ENCODE data around the gene FGFR3.

FGFR3 gene

DNA sequence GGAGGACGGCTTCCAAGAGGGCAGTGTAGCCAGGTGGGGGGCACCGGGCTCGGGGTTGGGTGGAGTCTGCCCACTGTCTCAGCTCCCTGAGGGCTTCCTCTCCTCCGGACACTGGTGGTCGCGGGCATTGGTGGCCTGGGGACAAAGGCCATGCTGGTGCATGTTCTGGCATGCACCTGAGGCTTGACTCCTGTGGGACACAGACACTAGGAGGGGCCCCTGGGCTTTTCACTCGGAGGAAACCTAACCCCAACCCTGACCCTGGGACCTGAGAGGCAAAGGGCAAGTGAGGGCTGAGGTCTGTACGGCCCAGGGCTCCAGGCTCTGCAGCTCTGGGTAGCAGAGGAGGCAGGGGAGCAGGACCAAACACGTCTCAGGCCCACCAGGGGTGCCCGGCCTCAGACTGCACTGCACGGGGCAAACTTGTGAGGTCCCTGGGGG lies 22.3 kb upstream of the FGFR3 start:
- DNase-seq, result no peak

DNA sequence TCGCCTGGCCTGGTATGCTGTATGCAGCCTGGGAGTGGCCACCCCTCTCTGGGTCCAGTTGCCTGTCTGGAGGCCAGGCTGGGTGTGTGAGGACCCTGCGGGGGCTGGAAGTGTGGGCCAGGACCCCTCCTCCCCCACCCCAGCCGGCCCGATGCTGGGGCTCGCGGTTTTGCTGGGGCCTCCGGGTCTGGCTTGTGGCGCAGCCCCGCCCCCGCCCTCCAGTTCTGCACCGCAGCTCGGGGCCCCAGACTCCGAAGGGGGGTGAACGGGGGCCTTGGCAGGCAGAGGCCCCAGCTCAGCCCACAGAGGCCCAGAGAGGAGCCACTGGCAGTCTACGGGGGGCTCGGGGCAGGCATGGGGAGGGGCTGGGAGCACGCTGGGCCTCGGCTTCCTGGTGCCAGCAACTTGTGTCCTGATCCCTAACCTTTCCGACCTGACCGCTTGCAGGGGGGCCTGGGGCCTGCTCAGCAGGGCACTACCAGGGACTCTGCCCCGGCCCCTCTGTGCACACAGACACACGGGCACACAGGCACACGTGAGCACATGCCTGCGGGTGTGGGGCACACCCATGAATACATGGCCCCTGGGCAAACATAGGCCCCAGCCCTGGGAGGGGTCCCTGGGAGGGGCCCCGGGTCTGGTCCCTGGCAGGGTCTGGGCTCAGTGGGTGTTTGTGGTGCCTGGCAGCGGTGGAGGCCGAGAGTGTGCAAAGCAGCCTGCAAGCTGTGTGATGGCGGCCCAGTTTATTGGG lies 21.4 kb upstream of the FGFR3 start:
- no peak for DNase-seq

DNA sequence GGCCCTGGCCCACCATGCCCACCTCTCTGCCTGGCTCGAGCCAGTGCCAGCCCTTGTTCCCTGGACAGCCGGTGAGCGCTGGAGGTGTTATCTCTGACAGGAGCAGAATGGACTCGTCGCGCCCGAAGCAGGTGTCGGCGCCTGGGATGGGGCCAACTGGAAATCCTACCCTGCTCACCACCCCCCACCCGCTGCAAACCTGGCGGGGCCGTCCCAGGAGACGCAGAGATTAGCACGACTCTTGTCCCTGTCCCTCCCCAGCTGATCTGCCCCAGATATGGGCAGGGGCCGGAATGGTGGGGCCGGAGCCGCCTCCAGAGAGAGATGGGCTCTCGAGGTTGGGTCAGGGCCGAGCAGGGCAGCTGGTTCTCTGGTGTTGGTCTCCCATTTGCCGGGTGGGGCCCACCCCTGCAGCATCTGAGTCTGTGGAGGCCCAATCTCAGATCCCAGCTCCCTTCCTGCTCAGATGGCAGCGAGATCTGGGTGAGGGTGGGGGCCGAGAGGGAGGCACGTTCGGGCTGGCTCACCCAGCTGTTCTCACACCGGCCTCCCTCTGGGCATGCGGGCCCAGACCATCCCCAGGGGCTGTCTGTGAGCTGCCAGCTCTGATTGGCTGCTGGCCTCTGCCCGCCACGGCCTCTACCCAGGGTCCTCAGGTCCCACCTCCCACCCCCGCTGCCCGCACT lies 20.1 kb upstream of the FGFR3 start:
- no peak for DNase-seq

DNA sequence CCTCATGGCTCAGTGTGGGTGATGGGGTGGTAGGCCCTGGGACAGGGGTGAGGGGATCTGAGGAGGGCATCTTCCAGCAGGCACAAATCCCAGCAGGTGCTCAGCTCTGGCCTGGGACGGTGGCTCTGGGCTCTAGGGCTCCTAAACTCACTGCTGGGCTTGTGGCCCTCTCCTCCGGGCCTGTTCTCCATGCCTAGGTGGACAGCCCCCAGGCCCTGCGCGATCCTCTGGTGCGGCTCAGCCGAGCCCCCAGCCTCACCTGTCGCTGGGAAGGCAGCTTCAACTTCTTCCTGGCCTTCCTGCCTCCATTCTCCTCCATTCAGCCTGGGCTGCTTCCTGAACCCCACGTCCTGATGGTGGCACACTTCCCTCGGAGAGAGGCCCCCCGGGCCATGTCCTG lies 19.3 kb upstream of the FGFR3 start:
- DNase-seq, result no peak

DNA sequence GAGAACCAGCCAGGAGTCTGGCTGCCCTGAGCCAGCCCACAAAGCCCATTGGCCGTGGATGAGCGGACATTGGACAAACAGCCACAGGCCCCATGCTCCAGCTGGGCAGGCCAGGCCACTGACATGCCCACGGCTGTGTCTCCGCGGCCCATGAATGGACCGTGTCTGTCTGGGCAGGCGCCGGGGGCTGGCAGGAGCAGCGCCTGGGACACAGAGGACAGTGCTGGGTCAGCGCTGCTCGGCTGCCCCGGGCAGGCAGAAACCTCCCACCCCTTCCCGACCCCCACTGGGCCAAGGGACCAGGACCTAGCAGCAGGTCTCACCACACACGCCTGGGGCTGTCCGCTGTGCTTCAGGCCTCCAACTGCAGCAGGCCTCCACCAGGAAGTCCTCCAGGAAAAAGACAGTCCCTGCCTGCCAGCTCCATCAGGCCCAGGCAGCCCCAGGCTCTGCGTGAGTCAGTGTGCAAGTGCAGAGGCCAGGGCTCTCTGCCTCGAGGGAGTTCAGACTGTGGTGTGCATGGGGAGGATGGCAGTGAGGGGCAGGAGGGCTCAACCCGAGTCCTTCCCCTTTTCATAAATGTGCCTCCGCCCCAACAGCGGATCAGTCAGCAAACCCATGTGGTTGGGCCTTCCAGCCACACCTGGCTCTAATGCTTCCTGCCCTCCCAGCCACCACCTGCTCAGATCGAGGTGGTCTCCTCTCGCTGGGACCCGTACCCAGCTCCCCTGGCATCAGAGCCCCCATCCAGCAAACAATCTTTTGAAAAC lies 17.2 kb upstream of the FGFR3 start:
- no peak for DNase-seq

DNA sequence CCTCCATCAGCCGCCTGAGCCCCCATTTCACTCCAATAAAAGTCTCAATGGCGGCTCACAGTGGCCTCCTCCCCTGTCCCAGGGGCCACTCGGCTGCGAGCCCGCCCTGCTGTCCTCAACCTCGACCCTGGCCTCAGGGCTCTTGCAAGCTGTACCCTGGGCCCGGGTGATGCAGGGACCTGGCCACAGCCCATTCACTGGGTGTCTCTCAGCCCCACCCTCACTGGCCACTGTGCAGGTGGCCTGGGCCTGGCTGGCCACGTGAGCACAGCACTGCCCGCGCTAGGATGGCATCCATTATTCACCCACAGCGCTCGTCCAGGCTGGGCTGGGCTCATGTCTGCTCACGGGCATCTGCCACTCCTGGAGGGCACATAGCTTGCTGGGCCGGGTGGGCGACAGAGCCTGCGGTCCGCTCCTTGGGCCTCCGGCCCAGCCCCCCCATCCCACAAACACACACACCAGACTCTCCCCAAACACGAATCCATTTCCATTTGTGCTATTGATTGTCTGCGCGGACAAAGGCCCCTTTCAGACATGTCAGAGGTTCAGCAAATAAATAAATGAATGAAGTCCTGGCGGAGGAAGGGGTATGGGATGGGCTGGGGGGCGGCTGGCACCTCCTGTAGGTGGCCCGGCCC lies 16.5 kb upstream of the FGFR3 start:
- DNase-seq, result no peak

DNA sequence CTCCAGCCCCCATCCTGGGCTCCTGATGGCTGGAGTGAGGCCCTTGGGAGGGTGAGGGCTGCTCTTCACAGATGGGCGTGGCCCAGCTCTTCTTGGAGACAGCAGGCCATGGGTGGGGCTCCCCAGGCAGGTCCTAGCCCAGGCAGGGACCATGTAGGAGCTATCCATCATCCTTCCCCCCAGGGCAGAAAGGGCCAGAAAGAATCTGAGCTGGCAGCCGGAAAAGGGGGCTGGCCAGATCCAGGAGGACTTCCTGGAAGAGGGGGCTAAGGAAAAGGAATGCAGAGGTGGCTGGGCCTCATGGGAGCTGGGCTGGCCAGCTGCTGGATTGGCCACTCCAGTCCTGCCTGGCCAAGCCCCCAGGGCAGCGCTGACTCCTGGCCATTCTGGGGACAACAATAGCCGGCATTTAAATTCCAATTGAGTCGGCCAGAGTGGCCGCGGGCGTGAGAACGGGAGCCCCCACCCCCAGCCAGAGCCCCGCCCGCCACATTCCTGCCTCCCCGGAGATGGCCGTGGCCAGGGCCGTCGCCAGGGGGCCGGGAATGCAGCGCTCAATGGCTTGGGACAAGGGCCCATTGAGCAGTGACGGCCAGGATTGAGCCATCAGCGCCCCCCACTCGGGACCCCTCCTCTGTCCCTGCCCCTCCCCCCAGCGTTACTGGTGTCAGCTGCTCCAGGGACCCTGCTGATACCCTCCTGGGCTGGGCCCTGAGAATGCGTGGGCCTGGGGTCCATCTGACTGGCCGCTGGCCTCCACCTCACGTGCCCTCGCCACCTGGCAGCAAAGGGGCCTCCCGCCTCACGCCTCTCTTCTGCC lies 15.1 kb upstream of the FGFR3 start:
- DNase-seq, result no peak

DNA sequence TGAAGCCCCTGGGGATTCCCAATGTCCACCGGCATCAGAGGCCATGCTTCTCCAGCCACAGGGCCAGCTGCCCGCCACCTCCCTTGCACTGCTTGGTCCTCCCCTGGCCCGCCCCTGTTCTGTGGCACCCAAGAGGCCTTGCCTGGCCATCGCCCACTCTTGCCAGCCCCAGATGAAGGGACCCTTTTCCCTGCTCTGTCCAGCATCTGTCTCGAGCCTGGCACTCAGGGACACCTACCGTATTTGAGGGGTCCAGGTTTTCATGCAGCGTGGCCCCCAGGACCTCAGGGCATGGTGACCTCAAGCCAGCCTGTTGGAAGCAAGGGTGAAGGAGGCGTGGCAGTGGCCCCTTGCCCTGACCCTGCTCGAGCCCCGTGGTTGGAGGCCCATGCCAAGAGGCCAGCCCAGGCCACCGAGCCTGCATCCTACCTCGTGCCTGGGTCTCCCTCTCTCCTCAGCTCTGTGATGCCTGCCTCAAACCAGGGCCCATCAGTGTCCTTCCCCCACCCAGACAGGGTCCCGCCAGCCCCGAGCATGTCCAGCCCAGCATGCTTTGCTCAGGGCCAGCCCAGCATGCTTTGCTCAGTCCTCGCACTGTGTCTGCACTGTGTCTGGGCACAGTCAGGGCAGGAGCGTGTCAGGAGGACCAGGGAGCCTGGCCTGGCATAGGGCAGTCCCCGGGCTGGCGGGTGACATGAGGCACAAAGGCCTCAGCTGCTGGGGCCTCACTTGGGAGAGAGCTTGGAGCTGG lies 14.3 kb upstream of the FGFR3 start:
- no peak for DNase-seq

DNA sequence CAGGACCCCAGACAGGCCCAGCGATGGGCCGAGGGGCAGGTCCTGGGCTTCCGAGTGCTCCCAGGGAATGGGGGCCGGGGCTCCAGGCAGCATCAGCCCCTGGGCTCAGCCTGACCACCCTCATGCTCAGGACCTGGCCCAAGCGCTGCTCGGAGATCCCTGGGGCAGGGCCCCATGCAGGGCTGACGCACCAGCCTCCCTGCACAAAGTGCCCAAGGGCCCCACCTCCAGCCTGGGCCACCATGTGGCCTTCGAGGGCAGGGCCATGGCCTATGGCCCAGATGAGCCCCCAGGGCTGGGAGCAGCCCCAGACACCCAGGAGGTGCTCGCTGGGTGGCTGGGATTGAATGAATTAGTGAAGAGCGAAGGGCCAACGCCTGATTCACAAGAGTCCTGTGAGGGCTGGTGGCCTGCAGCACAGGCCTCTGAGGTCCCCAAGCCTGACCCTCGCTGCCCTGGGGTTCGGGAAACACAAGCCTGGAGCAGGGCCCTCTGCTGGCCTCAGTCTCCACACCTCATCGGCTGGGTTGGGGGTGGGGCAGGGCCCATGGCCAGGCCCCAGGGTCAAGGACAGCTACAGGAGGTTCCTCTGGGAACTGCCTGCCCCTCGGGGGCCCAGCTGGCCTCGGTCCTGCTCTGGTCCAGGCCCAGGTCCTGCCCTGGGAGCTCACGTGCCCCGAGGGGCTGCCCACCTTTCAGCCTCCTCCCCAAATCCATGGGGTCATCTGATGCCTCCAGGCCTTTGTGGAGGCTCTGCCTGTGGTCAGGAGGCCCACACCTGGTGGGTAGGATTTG lies 13.3 kb upstream of the FGFR3 start:
- no peak for DNase-seq

DNA sequence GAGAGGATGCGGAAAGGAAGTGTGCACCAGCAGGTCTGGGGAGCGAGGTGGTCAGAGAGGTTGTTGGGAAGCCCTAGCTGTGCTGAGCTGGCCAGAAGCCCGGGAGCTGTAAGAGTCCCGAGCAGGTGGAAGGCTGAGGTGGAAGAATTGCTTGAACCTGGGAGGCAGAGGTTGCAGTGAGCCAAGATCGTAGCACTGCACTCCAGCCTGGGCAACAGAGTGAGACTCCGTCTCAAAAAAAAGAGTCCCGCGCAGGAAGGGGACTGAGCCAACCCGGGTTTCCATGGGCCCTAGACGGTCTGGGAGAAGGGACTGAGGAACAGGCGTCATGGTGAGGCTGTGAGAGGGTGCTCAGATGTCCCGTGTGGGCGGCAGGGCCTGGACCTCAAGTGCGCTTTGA lies 12.7 kb upstream of the FGFR3 start:
- no peak for DNase-seq

DNA sequence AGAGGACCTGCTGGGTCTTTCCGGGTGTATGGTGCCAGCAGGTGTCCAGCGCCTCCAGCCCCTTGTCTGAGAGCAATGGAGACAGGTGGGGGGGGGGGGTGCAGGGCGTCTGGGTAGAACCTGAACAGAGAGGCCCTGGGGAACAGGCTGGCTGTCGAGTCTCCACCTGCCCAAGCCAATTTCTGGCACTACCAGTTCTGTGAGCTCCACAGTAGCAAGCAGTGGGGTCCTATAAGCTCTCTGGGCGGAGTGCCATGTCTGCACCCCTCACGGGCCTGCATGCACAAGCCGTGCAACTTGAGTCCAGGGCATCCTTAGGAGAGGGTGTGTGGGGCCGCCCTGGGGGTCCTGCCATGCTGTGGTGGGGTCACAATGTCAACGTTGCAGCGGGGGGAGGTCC lies 10.1 kb upstream of the FGFR3 start:
- no peak for DNase-seq

DNA sequence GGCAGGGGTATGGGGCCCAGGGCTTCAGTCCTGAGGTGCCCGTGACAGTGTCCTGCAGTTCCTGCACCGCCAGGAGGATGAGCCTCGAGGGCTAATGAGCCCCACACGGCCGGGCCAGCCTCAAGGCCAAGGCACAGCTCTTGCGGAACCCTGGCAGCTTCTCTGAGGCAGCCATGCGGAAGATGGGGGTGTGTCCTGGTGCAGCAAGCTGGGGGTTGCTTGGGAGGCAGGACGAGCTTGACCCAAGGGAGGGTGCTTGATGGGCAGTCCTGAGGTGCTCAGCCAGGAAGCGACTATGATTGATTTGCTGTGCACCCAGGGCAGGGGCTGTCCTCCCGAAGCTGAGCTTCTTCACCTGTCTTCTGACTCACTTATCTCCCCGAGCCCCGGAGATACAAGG lies 9.1 kb upstream of the FGFR3 start:
- no peak for DNase-seq

DNA sequence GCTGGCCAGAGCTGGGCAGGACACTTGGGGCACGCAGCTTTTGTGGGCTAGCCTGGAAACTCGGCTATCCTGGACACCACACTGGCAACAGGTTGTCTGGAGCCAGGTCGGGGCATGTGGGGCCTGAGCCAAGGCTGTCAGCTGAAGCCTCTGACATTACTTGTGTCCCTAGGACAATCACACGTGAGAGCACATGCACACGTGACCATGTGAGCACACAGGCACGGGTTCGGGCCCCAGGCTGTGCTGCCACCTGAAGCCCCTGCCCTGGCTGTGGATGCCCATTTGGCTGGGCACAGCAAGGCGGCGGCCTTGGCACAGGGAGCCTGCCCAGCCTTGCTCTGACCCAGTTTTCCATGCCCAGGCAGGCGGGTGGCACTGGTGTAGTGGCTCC lies 8.7 kb upstream of the FGFR3 start:
- no peak for DNase-seq

DNA sequence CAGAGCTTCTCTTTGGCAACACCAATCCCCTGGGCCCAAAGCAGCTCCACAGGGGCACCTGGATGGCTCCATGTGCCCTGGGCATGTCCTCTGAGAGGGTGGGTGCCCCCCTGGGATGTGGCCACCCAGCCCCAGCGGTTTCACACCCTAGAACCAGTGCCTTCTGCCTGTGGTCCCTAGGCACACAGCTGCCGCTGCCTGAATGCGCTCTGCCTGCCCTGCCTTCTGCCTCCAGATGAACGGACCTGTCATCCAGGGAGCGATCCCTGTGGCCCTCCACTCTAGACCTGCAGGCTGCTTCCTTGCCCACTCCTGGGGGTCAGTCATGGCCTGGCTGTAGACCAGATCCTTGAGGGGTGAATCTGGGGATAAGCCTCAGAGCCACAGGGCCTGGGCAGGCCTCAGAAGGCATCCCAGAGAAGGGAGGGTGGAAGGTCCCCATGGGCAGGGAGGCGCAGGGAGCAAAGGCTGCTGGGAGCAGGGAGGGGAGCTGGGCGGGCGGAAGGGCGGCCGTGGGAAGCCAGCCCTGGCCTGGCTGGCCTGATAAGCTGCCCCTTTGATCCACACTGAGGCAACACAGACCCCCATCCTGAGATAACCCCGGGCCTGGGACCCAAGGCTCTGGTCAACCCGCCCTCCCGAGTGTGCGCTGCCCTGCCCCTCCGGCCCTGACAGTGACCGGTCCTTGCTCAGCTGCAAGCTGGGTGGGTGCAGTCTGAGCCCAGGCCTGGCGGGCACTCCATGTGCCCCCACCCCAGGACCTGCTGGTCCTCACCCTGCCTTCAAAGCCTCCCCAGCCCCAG lies 8.1 kb upstream of the FGFR3 start:
- DNase-seq, result no peak

DNA sequence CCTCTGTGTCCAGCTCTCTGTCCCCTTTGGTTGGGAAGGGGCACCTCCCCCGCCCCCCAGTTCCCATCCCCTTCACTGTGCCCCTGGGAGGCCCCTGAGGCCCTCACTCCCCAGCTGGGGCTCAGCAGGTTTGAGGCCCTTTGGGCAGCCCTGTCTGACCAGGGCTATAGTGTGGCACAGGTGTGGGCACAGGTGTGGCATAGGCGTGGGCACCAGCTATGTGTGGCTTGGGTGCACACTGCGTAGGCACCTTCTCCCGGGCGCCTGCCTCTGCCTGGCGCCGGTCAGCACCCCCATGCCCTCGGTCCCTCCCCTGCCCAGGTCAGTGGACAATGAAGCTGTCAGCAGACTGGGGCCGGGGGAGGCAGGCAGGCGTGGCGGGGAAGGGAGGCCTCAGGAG lies 7.5 kb upstream of the FGFR3 start:
- DNase-seq, result no peak

DNA sequence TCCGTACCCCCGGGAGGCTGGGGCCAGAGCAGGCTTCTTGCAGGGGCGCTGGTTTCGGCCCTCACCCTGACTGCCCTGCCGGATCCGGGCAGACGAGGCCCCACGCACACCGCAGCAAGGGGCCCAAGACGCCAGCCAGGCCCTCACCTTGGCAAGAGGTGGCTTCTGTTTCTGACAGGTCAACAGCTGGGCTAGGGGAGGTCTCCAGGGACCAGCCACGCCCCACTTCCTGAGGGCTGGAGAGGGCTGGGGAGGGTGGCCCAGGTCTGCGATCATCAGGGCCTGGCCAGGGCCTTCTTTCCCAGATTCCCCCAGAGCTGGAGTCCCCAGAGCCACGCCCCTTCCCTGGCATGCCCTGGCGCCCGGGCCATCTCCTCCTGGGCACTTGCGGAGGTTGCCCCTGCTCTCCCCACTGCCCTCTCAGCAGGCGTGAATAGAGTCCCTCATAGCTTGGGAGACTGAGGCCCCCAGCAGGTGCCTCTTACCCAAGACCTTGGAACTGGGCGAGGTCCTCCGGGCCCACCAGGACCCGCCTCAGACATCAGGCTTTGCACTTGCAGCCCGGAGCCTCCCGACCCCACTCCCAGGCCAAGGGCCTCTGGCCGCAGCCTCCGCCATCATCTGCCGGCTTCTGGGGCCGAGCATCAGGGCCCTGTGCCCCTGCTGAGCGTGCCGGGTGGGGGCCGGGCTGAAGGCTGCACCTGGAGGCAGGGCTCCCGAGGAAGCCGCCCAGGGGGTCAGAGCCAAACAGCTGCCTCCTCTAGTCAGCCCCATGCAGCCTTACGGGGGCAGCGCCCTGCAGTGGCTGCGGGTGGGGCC lies 6.3 kb upstream of the FGFR3 start:
- DNase-seq, result no peak

DNA sequence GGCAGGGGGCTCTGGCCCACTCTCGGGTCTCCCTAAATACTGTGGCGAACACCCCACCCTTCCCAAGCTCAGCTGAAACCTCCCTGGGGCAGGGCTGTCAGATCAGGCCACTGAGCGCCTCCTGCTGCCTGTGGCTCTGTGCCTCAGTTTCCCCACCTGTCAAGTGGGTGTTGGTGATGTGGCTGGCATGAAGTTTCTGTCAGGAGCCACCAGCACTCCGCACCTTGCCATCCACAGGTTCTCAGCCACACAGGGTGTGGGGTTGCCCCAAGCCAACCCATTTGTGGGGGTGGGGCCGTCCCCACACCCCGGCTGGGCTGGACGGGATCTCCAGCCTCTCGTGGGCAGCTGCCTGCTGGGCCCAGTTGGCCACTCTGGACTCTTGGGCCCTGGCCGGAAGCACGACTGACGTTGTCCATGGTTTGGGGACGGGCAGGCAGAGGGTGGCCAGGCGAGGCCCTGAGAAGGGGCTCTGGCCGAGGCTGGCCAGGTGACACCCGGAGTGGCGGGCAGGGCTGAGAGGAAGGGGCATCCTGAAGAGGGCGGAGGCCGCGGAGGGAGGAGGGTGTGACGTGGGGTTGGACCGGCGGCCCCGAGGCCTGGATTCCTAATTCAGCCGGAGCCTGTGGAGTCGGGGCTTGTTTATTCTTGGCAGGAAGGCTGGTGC lies 5.5 kb upstream of the FGFR3 start:
- DNase-seq, result no peak

DNA sequence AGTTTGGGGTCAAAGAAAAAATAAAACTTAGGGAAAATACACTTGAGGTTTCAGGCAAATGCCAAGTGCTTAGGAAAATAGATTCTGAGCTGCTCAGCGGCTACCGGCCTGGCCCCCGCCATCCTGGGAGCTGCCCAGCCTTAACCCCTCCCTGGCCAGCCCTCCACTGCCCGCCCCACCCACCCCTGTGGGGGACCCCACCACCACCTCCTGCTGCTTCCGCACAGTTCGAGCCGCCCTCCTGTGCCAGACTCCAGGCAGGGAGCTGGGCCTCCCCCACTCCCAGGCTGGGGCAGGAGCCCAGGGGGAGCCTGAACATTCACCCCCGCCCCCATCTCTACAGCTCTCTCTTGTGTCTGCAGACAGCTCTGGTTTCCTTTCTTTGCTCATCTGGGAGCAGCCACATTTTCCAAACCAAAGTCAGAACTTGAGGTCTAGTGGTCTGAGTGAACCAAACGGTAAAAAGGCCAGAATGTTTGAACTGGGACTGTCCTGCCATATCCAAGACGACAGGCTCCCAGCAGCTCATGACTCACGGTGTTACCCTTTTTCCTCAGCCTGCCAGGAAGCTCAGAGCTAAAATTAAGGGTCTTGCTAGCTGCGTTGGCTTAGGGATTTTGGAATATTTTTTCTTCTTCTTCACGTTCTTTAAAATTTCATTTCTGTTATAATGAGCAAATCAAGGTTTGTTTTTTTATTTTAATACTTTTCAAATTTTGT lies 4.7 kb upstream of the FGFR3 start:
- no peak for DNase-seq
